ENCODE results near the gene LARGE1.

LARGE1 gene

GRCh38 chr22:33925194-33925593, 4.9 kb upstream of the LARGE1 start:
- peaks cover 26% of the 10 kb centered on the region for H3K27me3 ChIP-seq (ENCODE audit: insufficient read depth, poor library complexity, severe bottlenecking)
- TF ChIP-seq POLR2AphosphoS5 (IDR thresholded peaks at IDR 0.05; ENCODE audit: low read depth): no peak
- TF ChIP-seq GABPA (IDR thresholded peaks at IDR 0.05; ENCODE audit: low read depth): no peak
- TF ChIP-seq REST (IDR thresholded peaks at IDR 0.05; ENCODE audit: insufficient replicate concordance, low read depth): no peak
- TF ChIP-seq SPI1 (IDR thresholded peaks at IDR 0.05; ENCODE audit: borderline replicate concordance, low read depth): no peak
- TF ChIP-seq CTCF (IDR thresholded peaks at IDR 0.05; ENCODE audit: insufficient read depth, low read length): no peak
- H3K27ac ChIP-seq (replicated peaks): no peak overlapping the region
- no peak for DNase-seq (ENCODE audit: low read depth in 1 of 2, low spot score in 1 of 2)
- H3K4me3 ChIP-seq (replicated peaks; ENCODE audit: insufficient read depth, low read length): no peak overlapping the region

GRCh38 chr22:33923660-33924246, 3.5 kb upstream of the LARGE1 start:
- TF ChIP-seq CTCF (IDR thresholded peaks at IDR 0.05; ENCODE audit: insufficient read depth, low read length): peak; percentile 0
- TF ChIP-seq POLR2AphosphoS5 (IDR thresholded peaks at IDR 0.05; ENCODE audit: low read depth): no peak
- no peak overlapping the region for H3K4me3 ChIP-seq (replicated peaks; ENCODE audit: insufficient read depth, low read length)
- H3K27me3 ChIP-seq (ENCODE audit: insufficient read depth, poor library complexity, severe bottlenecking): peaks cover 39% of the 10 kb centered on the region
- DNase-seq (ENCODE audit: low read depth in 1 of 2, low spot score in 1 of 2): peak; percentile 16 to 54
- no peak overlapping the region for H3K27ac ChIP-seq (replicated peaks)

GRCh38 chr22:33923033-33923432, 2.8 kb upstream of the LARGE1 start:
- H3K4me3 ChIP-seq (replicated peaks; ENCODE audit: insufficient read depth, low read length): no peak overlapping the region

More at GRCh38 chr22:33923033-33923432, 2.8 kb upstream of the LARGE1 start:
- H3K27ac ChIP-seq (replicated peaks): no peak overlapping the region
- DNase-seq (ENCODE audit: low read depth in 1 of 2, low spot score in 1 of 2): no peak
- TF ChIP-seq GABPA (IDR thresholded peaks at IDR 0.05; ENCODE audit: low read depth): no peak
- TF ChIP-seq POLR2AphosphoS5 (IDR thresholded peaks at IDR 0.05; ENCODE audit: low read depth): no peak
- TF ChIP-seq SPI1 (IDR thresholded peaks at IDR 0.05; ENCODE audit: borderline replicate concordance, low read depth): no peak
- no peak for TF ChIP-seq REST (IDR thresholded peaks at IDR 0.05; ENCODE audit: insufficient replicate concordance, low read depth)
- TF ChIP-seq CTCF (IDR thresholded peaks at IDR 0.05; ENCODE audit: insufficient read depth, low read length): no peak
- peaks cover 45% of the 10 kb centered on the region for H3K27me3 ChIP-seq (ENCODE audit: insufficient read depth, poor library complexity, severe bottlenecking)
